Activated naive CD8-positive, alpha-beta T cell treated with anti-CD3 and anti-CD28 coated beads, Interleukin-2, amount 10 ng/mL, durations not matched to agents 7 days and 5 days (primary cell): ENCODE data around the gene PACRG. TPM values are rescaled to one million over a fixed set of nuclear protein-coding genes. Genes with fewer than 3 reads are reported as not detected.

Experiments
- ATAC-seq: fragments of 150-1000 bp; cut with Tn5 transposase; one replicate; pipeline ENCODE4 v1.10.0; 2021; ENCODE audit warnings: low read depth, moderate library complexity
- POLR2A ChIA-PET: fragments of 350-600 bp; sonication (Branson Sonifier 250); formaldehyde crosslinking; loops from one replicate; lab custom pipeline; 2021; ENCODE audit warnings: antibody characterized with exemption; lab: Charles Lee
- DNase-seq: peaks from one replicate; pipeline ENCODE4 v3.0.0; 2021
- H3K27ac Mint-ChIP-seq: one replicate; pipeline ENCODE4 v1.8.0; 2022; ENCODE audit warnings: mild to moderate bottlenecking, mixed read lengths
- H3K27me3 Mint-ChIP-seq: one replicate; pipeline ENCODE4 v1.8.0; 2022; ENCODE audit warnings: mild to moderate bottlenecking, moderate library complexity, mixed read lengths
- H3K36me3 Mint-ChIP-seq: one replicate; pipeline ENCODE4 v1.8.0; 2021; ENCODE audit warnings: mild to moderate bottlenecking, mixed read lengths
- H3K4me1 Mint-ChIP-seq: one replicate; pipeline ENCODE4 v1.8.0; 2021; ENCODE audit warnings: mixed read lengths
- H3K4me3 Mint-ChIP-seq: one replicate; pipeline ENCODE4 v1.8.0; 2022; ENCODE audit warnings: mild to moderate bottlenecking, moderate library complexity, mixed read lengths
- H3K9me3 Mint-ChIP-seq: one replicate; pipeline ENCODE4 v1.8.0; 2021; ENCODE audit warnings: mixed read lengths
- total RNA-seq, 2 experiments: library from RNA; stranded (reverse); gene quantifications; one replicate each; pipeline ENCODE4 v1.2.3, GENCODE V29; 2021

PACRG gene
- total RNA-seq, 2 experiments from 2014 or later, result 0.58 TPM; not detected in 1

DNA sequence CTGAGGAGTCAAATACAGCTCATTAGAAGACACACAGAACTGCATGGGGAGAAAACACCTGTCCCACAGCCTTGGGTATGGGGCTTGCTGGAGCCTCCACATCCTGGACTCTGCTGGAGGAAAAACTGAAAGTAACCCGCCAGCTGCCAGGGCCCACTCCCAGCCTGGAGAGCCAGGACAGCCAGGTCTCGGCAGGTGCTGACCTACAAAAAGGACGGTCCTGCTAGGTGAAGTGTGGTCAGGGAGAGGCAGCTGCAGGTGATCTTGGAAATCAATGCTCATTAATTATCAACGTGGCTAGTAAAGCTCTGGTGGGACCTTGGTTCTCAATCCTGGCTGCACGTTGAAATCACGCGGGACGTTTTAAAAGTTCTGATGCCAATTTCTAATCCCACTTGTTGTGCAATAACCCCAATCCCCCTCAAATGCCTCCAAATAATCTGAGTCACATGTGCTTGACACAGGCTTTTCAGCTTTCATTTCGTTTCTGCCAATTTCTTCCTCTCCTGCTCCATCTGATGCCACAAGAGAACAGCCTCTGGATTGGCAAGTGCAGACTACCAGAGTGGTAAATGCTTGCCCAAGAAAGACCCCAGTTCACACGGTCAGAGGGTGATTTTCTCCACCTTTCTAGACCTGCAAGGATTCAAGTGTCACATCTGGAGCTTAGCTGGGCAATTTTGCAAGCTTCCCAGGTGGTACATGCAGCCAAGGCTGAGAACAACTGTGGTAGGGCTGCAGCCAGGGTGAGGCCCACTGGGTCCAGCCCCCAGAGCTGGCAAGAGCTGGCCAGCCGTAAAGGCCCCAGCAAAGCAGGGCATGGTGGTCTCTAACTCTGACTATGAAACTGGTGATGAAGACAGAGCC lies 434.5 kb downstream of the PACRG start:
- Mint-ChIP-seq H3K4me3 (no peak overlapping the region), H3K9me3 (no peaks in the 10 kb centered on the region), H3K27ac (no peak overlapping the region), H3K4me1 (no peaks in the 10 kb centered on the region), H3K27me3 (peaks cover 2% of the 10 kb centered on the region), H3K36me3 (no peaks in the 10 kb centered on the region)
- no peak for DNase-seq
- POLR2A ChIA-PET, result interaction anchor here (0.6 kb wide), 1 partner anchor 1782 kb away, joined by 3 read pairs; no protein-coding TSS in a partner anchor
- ATAC-seq, result no peak

DNA sequence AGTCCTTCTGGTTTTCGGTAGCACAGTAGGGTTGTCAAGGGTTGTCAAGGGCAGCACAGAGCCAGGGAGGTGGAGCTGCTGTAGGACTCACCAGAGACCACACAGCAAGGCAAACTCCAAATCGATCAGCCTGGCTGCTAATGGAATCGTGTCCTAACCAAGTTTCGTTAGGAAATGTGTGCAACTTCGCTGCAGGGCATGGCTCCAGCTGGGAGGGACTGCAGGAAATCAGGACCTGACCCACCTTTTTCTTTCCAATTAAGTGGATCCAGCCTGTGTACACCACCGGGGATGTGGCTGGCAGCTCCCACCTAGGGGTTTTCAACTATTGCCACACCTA lies 435.1 kb downstream of the PACRG start:
- POLR2A ChIA-PET, result no interaction called here
- no peak overlapping the region for H3K4me3 Mint-ChIP-seq
- ATAC-seq, result no peak
- H3K36me3 Mint-ChIP-seq, result no peaks in the 10 kb centered on the region
- H3K27me3 Mint-ChIP-seq, result peaks cover 2% of the 10 kb centered on the region
- H3K9me3 Mint-ChIP-seq, result no peaks in the 10 kb centered on the region
- H3K4me1 Mint-ChIP-seq, result no peaks in the 10 kb centered on the region
- no peak overlapping the region for H3K27ac Mint-ChIP-seq
- no peak for DNase-seq

DNA sequence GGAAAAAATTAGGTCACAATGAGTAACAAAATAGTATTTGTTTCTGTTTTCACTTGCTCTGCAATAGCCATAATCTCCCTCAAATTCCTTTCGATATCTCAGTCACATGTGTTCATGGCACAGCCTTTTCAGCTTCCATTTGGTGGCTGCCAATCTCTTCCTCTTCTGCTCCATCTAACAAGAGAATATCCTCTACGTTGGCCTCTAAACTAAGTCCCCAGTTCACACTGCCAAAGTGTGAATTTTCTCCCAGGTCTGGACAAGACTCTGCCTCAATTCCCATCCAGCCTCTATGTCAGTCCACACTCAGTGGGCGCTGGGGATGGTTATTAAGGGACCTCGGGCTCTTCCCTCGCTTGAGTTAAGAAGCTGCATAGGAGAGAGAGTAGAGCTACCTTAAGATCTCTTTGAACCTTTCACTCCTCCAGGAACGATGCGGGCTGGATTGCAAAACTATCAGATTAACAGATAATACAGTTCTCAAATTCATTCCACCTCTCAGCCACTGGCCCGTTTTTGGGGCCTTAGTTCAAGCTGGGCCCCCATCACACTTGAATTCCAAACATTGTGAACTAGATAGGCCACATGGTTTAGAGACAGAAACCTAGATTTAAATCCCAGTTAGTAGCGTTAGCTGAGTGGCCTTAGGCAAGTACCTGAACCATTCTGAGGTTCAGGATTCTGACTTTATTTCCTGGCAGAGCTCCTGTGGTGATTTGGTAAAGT lies 436.6 kb downstream of the PACRG start:
- Mint-ChIP-seq H3K4me3 (no peak overlapping the region), H3K9me3 (no peaks in the 10 kb centered on the region), H3K27ac (no peak overlapping the region), H3K4me1 (no peaks in the 10 kb centered on the region), H3K36me3 (no peaks in the 10 kb centered on the region), H3K27me3 (peaks cover 2% of the 10 kb centered on the region)
- DNase-seq, result no peak
- ATAC-seq, result no peak
- POLR2A ChIA-PET, result no interaction called here

DNA sequence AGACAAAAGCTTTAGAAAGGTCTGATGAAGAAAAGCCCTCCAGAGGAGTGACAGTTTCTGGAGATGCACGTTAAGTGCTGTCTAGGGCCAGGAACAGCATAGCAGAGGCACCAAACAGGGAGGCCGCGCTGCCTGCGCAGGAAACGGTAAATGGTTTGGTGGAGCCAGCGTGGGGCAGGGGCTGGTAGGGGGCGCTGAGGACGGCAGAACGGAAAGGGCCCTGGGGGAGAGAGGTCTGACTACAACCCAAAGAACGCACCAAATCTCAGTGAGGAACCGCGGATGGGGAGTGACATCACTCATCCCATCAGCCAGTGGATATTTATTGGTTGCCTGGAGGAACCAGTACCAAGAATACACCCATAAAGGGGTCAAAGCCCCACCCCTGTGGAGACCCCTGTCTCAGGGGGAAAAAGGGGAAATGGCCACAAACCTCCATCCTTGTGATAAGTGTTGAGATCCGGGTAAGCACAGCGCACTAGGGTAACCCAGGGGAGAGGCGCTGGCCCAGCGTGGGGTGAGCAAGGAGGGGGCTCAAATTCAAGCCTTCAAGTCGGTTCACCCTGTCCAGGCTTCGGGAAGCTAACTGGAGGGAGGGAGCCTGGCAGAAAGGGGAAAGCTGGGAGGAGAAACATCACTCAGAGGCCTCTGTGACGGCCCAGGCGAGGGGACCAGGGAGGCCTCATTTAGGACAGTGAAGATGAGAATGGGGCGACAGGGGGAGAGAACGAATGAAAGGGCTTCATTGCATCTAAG lies 437.6 kb downstream of the PACRG start:
- Mint-ChIP-seq H3K4me1 (no peaks in the 10 kb centered on the region), H3K36me3 (no peaks in the 10 kb centered on the region), H3K27ac (no peak overlapping the region), H3K27me3 (no peaks in the 10 kb centered on the region), H3K4me3 (no peak overlapping the region), H3K9me3 (no peaks in the 10 kb centered on the region)
- POLR2A ChIA-PET, result no interaction called here
- ATAC-seq, result no peak
- DNase-seq, result no peak

DNA sequence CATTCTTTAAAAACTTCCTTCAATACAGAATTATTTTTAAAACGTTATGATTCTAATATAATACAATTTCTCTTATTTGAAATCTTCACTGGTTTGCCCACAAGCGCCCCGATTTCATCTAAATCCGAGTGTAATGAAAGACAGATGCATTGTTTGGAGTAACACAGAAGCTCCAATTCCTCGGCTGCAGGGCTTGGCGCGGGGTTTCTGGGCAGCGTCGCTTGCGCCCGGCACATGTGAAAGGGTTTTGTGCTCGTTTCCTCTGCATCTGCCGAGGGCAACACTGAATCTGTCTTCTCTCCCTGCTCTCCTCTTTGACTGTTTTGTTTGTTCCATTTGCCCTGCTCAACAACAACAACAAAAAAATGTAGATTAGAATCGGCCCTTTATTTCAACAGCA lies 438.1 kb downstream of the PACRG start:
- POLR2A ChIA-PET, result no interaction called here
- no peak for ATAC-seq
- Mint-ChIP-seq H3K36me3 (no peaks in the 10 kb centered on the region), H3K4me3 (no peak overlapping the region), H3K9me3 (no peaks in the 10 kb centered on the region), H3K27ac (no peak overlapping the region), H3K4me1 (no peaks in the 10 kb centered on the region), H3K27me3 (no peaks in the 10 kb centered on the region)
- DNase-seq, result no peak

DNA sequence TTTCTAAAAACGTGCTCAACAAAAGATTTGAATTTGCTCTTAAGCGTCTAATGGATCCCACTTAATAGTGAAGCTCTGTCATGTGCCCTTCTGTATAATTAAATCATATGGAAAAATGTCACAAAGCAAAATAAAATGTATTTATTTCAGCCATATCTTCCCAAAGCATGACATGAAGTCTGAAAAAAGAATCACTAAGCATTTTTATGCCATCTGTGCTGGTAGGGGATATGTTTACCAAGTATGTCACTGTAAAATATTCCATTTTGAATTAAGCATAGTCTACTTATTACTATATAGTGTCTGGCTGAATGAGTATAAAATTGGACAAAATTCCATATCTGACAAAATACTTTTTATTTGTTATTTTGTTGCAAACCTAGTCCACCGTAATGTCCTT lies 438.7 kb downstream of the PACRG start:
- no peak overlapping the region for H3K27ac Mint-ChIP-seq
- no peak overlapping the region for H3K4me3 Mint-ChIP-seq
- no peaks in the 10 kb centered on the region for H3K4me1 Mint-ChIP-seq
- no peaks in the 10 kb centered on the region for H3K36me3 Mint-ChIP-seq
- ATAC-seq (no peak), DNase-seq (no peak)
- POLR2A ChIA-PET, result no interaction called here
- H3K27me3 Mint-ChIP-seq, result no peaks in the 10 kb centered on the region
- H3K9me3 Mint-ChIP-seq, result no peaks in the 10 kb centered on the region

- Mint-ChIP-seq H3K27ac (no peak overlapping the region), H3K36me3 (no peaks in the 10 kb centered on the region), H3K4me3 (no peak overlapping the region), H3K9me3 (no peaks in the 10 kb centered on the region), H3K27me3 (no peaks in the 10 kb centered on the region), H3K4me1 (no peaks in the 10 kb centered on the region)
- DNase-seq (no peak), ATAC-seq (no peak)
- POLR2A ChIA-PET, result no interaction called here
Measured at GRCh38 chr6:163169521-163169920, 441.7 kb downstream of the PACRG start.

- H3K36me3 Mint-ChIP-seq, result no peaks in the 10 kb centered on the region
- no peak overlapping the region for H3K27ac Mint-ChIP-seq
- ATAC-seq, result no peak
- H3K9me3 Mint-ChIP-seq, result no peaks in the 10 kb centered on the region
- no peaks in the 10 kb centered on the region for H3K27me3 Mint-ChIP-seq
- DNase-seq, result peak; percentile 36
- H3K4me1 Mint-ChIP-seq, result no peaks in the 10 kb centered on the region
- H3K4me3 Mint-ChIP-seq, result no peak overlapping the region
- POLR2A ChIA-PET, result no interaction called here
Measured at GRCh38 chr6:163170294-163170883, 442.6 kb downstream of the PACRG start.

DNA sequence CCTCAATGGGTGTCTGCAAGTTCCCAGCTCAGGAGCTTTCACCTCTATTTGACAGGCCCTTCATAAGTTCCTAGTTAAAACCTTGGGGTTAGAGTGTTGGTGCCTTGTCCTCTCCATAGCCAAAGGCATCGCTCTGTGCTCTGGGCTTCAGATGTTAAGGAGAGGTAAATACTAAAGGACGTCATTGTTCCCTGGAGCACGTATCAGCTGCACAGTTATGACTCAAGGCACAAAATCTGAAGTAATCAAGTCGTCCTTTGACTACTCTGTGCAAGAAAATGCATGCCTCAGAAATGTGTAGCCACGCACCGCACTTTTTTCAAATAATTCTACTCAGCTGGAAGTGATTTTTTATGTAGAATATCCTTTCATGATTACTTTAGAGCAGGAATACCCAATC lies 446.0 kb downstream of the PACRG start:
- Mint-ChIP-seq H3K36me3 (no peaks in the 10 kb centered on the region), H3K27ac (no peak overlapping the region), H3K4me1 (no peaks in the 10 kb centered on the region), H3K27me3 (peaks cover 4% of the 10 kb centered on the region), H3K4me3 (no peak overlapping the region), H3K9me3 (no peaks in the 10 kb centered on the region)
- DNase-seq (no peak), ATAC-seq (no peak)
- POLR2A ChIA-PET, result no interaction called here

DNA sequence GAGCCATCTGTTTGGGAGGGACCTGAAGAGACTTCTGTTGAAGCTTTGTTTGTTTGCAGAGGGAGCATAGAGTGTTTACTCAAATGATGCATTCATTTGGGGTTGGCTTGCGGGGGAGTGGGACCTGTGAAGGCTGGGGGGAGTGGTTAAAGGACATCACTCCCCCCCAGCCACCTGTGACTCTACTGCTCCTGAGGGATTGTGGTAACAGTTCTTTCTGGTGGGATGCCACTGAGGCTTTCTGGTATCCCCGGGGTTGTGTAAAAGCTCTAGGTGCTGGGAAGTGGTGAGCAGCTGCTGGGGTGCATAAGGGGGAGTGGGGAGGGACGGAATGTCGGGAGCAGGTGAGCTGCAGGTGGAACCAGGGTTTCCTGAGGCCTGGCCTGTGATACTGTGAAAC lies 447.5 kb downstream of the PACRG start:
- Mint-ChIP-seq H3K4me3 (no peak overlapping the region), H3K27ac (no peak overlapping the region), H3K36me3 (no peaks in the 10 kb centered on the region), H3K27me3 (peaks cover 4% of the 10 kb centered on the region), H3K4me1 (no peaks in the 10 kb centered on the region), H3K9me3 (no peaks in the 10 kb centered on the region)
- ATAC-seq, result no peak
- POLR2A ChIA-PET, result no interaction called here
- DNase-seq, result no peak

DNA sequence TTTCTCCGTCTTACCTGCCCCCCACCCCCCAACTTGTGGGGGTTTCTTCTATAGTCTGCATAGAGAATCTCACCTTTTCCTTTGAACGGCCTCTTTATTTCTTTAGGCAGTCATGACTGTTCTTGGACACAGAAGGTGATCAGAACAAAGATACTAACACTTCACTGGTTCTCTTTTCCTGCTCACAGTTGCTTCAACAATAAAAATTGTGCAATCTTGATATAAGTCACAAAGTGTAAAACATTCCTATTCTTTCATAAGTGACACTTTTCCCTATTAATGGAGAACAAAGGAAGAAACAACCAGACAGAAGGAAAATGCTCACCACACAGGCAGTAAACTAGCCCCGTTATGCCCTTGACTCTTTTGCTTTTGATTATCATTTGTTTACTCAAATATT lies 448.3 kb downstream of the PACRG start:
- Mint-ChIP-seq H3K36me3 (no peaks in the 10 kb centered on the region), H3K4me3 (no peak overlapping the region), H3K4me1 (no peaks in the 10 kb centered on the region), H3K9me3 (no peaks in the 10 kb centered on the region), H3K27ac (no peak overlapping the region), H3K27me3 (peaks cover 4% of the 10 kb centered on the region)
- ATAC-seq, result no peak
- no peak for DNase-seq
- POLR2A ChIA-PET, result no interaction called here

DNA sequence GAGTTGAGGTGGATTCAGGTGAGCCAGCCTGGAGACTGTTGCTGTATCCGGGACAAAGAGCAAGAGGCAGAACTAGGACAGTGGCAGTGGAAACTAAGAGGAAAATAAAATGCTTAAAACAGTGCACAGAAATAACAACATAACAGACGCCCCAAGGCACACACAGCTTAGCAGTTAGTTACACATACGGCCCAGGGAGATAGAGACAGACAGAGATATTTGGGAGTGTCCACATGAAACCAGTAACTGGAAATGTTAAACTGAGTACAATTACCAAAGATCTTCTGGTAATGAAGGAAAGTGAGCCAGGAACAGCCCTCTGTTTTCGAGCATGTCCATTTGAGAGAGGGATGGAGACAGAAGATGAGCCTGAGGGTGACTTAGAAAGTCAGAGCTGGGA lies 449.2 kb downstream of the PACRG start:
- POLR2A ChIA-PET, result no interaction called here
- no peak overlapping the region for H3K4me3 Mint-ChIP-seq
- H3K27me3 Mint-ChIP-seq, result peaks cover 4% of the 10 kb centered on the region
- no peaks in the 10 kb centered on the region for H3K4me1 Mint-ChIP-seq
- no peak overlapping the region for H3K27ac Mint-ChIP-seq
- ATAC-seq (no peak), DNase-seq (no peak)
- no peaks in the 10 kb centered on the region for H3K36me3 Mint-ChIP-seq
- H3K9me3 Mint-ChIP-seq, result no peaks in the 10 kb centered on the region

GRCh38 chr6:163177892-163178420 lies 450.2 kb downstream of the PACRG start:
- Mint-ChIP-seq H3K9me3 (no peaks in the 10 kb centered on the region), H3K4me3 (no peak overlapping the region), H3K4me1 (no peaks in the 10 kb centered on the region), H3K27me3 (peaks cover 4% of the 10 kb centered on the region), H3K27ac (no peak overlapping the region), H3K36me3 (no peaks in the 10 kb centered on the region)
- ATAC-seq (no peak), DNase-seq (no peak)
- POLR2A ChIA-PET, result no interaction called here
